ENCODE results near the gene SORD. TPM values are rescaled to one million over a fixed set of nuclear protein-coding genes. Genes with fewer than 3 reads are reported as not detected.

Gene SORD
- total RNA-seq, 4 donors from 2014 or later = 3.3 to 6.6 (median 5.9) TPM

- DNase-seq (ENCODE audit: extremely low spot score) = no peak
- intact Hi-C loops (cut with DNase I) = no loop called here
- WGBS = 0% methylated on average over 14 of the region's 58 CpGs
- no peaks in the 10 kb centered on the region for H3K9me3 ChIP-seq
- H3K4me1 ChIP-seq = peaks cover 26 to 55% (median 40%) of the 10 kb centered on the region in 4 donors
- peak overlapping the region in 2 of 4 donors; percentile 12 to 22 for H3K4me3 ChIP-seq
- H3K27me3 ChIP-seq = peaks cover 7 to 98% (median 55%) of the 10 kb centered on the region in 4 donors
- TF ChIP-seq EP300 (IDR thresholded peaks at IDR 0.05) = no peak
- no peak for TF ChIP-seq POLR2AphosphoS5 (IDR thresholded peaks at IDR 0.05)
- TF ChIP-seq POLR2A (IDR thresholded peaks at IDR 0.05; ENCODE audit: low read depth) = no peak
- no peak for TF ChIP-seq CTCF (IDR thresholded peaks at IDR 0.05)
- H3K27ac ChIP-seq (replicated peaks in 1 of 4) = no peak overlapping the region
- H3K36me3 ChIP-seq = no peaks in the 10 kb centered on the region
Observed at GRCh38 chr15:45112591-45113379, 89.8 kb downstream of the SORD start.

- intact Hi-C loops (cut with DNase I) = no loop called here
- WGBS = 10% methylated on average over 7 of the region's 14 CpGs
Observed at GRCh38 chr15:45113380-45113990, 90.5 kb downstream of the SORD start.

GRCh38 chr15:45114076-45114750 is 91.2 kb downstream of the SORD start, which contains the start of the genes DUOX2 and DUOXA2:
DUOX2 (minus strand) TSS chr15:45114172; CDS start chr15:45113411, 761 bp downstream.
DUOXA2 (plus strand) TSS chr15:45114326; CDS start chr15:45114606, 280 bp downstream.
- Histone ChIP-seq H3K4me3 (peak within 1 kb of the TSS in 1 of 4 donors; percentile 12), H3K9me3 (no peaks in the 10 kb centered on the region), H3K27ac (replicated peaks in 1 of 4) (no peak within 1 kb of the TSS), H3K36me3 (no peaks in the 10 kb centered on the region), H3K4me1 (peaks cover 27 to 60% (median 43%) of the 10 kb centered on the region in 4 donors), H3K27me3 (peaks cover 7 to 98% (median 57%) of the 10 kb centered on the region in 4 donors)
- intact Hi-C loops (cut with DNase I) = no loop called here
- DNase-seq (ENCODE audit: extremely low spot score) = no peak
- 3% methylated on average over 17 of the region's 42 CpGs for WGBS
- no peak for TF ChIP-seq CTCF (IDR thresholded peaks at IDR 0.05)
- TF ChIP-seq POLR2AphosphoS5 (IDR thresholded peaks at IDR 0.05) = no peak
- TF ChIP-seq POLR2A (IDR thresholded peaks at IDR 0.05; ENCODE audit: low read depth) = no peak
- TF ChIP-seq EP300 (IDR thresholded peaks at IDR 0.05) = no peak

More at GRCh38 chr15:45113380-45113990, 90.5 kb downstream of the SORD start:
- peaks cover 27 to 60% (median 43%) of the 10 kb centered on the region in 4 donors for H3K4me1 ChIP-seq
- no peaks in the 10 kb centered on the region for H3K9me3 ChIP-seq
- peaks cover 7 to 98% (median 57%) of the 10 kb centered on the region in 4 donors for H3K27me3 ChIP-seq
- DNase-seq (ENCODE audit: extremely low spot score) = no peak
- H3K36me3 ChIP-seq = no peaks in the 10 kb centered on the region
- no peak overlapping the region for H3K27ac ChIP-seq (replicated peaks in 1 of 4)
- TF ChIP-seq EP300 (IDR thresholded peaks at IDR 0.05) (no peak), POLR2A (IDR thresholded peaks at IDR 0.05; ENCODE audit: low read depth) (no peak), CTCF (IDR thresholded peaks at IDR 0.05) (no peak), POLR2AphosphoS5 (IDR thresholded peaks at IDR 0.05) (no peak)
- H3K4me3 ChIP-seq = no peak overlapping the region

GRCh38 chr15:45114751-45115085 is 91.7 kb downstream of the SORD start:
- H3K36me3 ChIP-seq = no peaks in the 10 kb centered on the region
- H3K27me3 ChIP-seq = peaks cover 7 to 98% (median 55%) of the 10 kb centered on the region in 4 donors
- no peaks in the 10 kb centered on the region for H3K9me3 ChIP-seq
- DNase-seq (ENCODE audit: extremely low spot score) = no peak
- H3K4me1 ChIP-seq = peaks cover 27 to 60% (median 43%) of the 10 kb centered on the region in 4 donors
- no peak for TF ChIP-seq POLR2AphosphoS5 (IDR thresholded peaks at IDR 0.05)
- no peak for TF ChIP-seq POLR2A (IDR thresholded peaks at IDR 0.05; ENCODE audit: low read depth)
- no peak for TF ChIP-seq CTCF (IDR thresholded peaks at IDR 0.05)
- TF ChIP-seq EP300 (IDR thresholded peaks at IDR 0.05) = no peak
- intact Hi-C loops (cut with DNase I) = no loop called here
- no peak overlapping the region for H3K4me3 ChIP-seq
- H3K27ac ChIP-seq (replicated peaks in 1 of 4) = no peak overlapping the region
- 0% methylated on average over 2 of the region's 2 CpGs for WGBS

All from esophagus muscularis mucosa (tissue), 4 donors.